ENCODE results near the gene TFG. TPM values are rescaled to one million over a fixed set of nuclear protein-coding genes. Genes with fewer than 3 reads are reported as not detected.
A peak's percentile ranks its signal among the peaks of the same experiment; 100 is the strongest.

Gene TFG
- total and polyA plus RNA-seq, 10 of the 15 experiments (the other 5 are each of a cell fraction or from before 2014, with no cell fraction given), result 29.3 to 126 (median 57.6) TPM

- H3K79me2 ChIP-seq (ENCODE audit: control insufficient read depth, insufficient read depth, low read length), result no peaks in the 10 kb centered on the region
- in situ Hi-C loops (cut with MboI) (no loop called here), intact Hi-C loops (cut with micrococcal nuclease; ENCODE audit: unreplicated experiment) (no loop called here)
- CTCF ChIA-PET, result interaction anchor here (2.2 kb wide), 1 partner anchor 21 kb away, joined by 7 read pairs; no protein-coding TSS in a partner anchor
- SMC1A ChIA-PET (ENCODE audit: uncharacterized antibody, unreplicated experiment), result interaction anchor here (1.1 kb wide), 1 partner anchor 23 kb away, joined by 4 read pairs; no protein-coding TSS in a partner anchor
- no peaks in the 10 kb centered on the region for H3K36me3 ChIP-seq (ENCODE audit: control insufficient read depth in 2 of 2, insufficient read depth in 2 of 2, low read length in 1 of 2)
- FAIRE-seq, result peak; percentile 41
- TF ChIP-seq E4F1 (IDR thresholded peaks at IDR 0.05; ENCODE audit: borderline replicate concordance, partially characterized antibody) (no peak), HSF1 (IDR thresholded peaks at IDR 0.05; ENCODE audit: low read depth, low read length) (no peak), HDAC2 (IDR thresholded peaks at IDR 0.05) (no peak), TAF1 (IDR thresholded peaks at IDR 0.05; ENCODE audit: borderline replicate concordance, low read depth, low read length) (no peak), ESRRA (IDR thresholded peaks at IDR 0.05; ENCODE audit: low read length) (no peak), CBX5 (IDR thresholded peaks at IDR 0.05; ENCODE audit: low read depth) (no peak), ZBED1 (IDR thresholded peaks at IDR 0.05; ENCODE audit: borderline replicate concordance) (no peak), WRNIP1 (IDR thresholded peaks at IDR 0.05; ENCODE audit: borderline replicate concordance, low read depth, low read length) (no peak), PKNOX1 (IDR thresholded peaks at IDR 0.05) (no peak), SMC3 (IDR thresholded peaks at IDR 0.05; ENCODE audit: borderline replicate concordance, low read length) (no peak), RFX5 (IDR thresholded peaks at IDR 0.05; ENCODE audit: low read depth, low read length) (no peak), CHD4 (IDR thresholded peaks at IDR 0.05) (no peak), NFYB (IDR thresholded peaks at IDR 0.05; ENCODE audit: insufficient read depth, low read depth, low read length) (no peak), HDGF (IDR thresholded peaks at IDR 0.05) (no peak), PBX3 (IDR thresholded peaks at IDR 0.05; ENCODE audit: insufficient replicate concordance, low read depth, low read length) (no peak)
- H3K27ac ChIP-seq (ENCODE audit: control insufficient read depth, insufficient read depth), result no peak overlapping the region
- no peaks in the 10 kb centered on the region for H3K9me3 ChIP-seq (replicated peaks; ENCODE audit: control insufficient read depth, insufficient read depth, low read length)
- POLR2A ChIA-PET, result no interaction called here
- no peaks in the 10 kb centered on the region for H3K27me3 ChIP-seq (replicated peaks in 1 of 2; ENCODE audit: control insufficient read depth in 2 of 2, insufficient read depth in 2 of 2, low read length in 1 of 2)
- H3K4me3 ChIP-seq, result no peak overlapping the region
- RAD21 ChIA-PET (ENCODE audit: unreplicated experiment), result no interaction called here
- H3K4me1 ChIP-seq (ENCODE audit: control insufficient read depth, insufficient read depth, low read length), result no peaks in the 10 kb centered on the region
- H3K4me2 ChIP-seq (ENCODE audit: control insufficient read depth, insufficient read depth), result no peak overlapping the region
- no TSS peak for BruUV-seq (replicated peaks)
- 82% methylated on average over 3 of the region's 3 CpGs for WGBS (ENCODE audit: insufficient coverage, insufficient replicate concordance, low lambda C conversion rate, missing lambda C conversion rate)
- no peak overlapping the region for H3K9ac ChIP-seq (ENCODE audit: control insufficient read depth, insufficient read depth, low read length)
- no peak for DNase-seq (ENCODE audit: low read depth, low spot score)
- no peak for ATAC-seq
- no peaks in the 10 kb centered on the region for H4K20me1 ChIP-seq (ENCODE audit: control insufficient read depth, insufficient read depth)
- H2AFZ ChIP-seq (ENCODE audit: control insufficient read depth, low read depth, low read length), result no peak overlapping the region
Observed at GRCh38 chr3:100775226-100775625, 65.9 kb downstream of the TFG start.
